B cell (primary cell): ENCODE measurements around the gene LDLRAD3.

Experiments used
- EZH2 ChIP-seq: IDR thresholded peaks from 2 replicates; pipeline ENCODE4 v1.6.1; 2012; ENCODE audit warnings: borderline replicate concordance, low read depth, mild to moderate bottlenecking, moderate library complexity, low read length; ENCODE audit not compliant: insufficient read depth, poor library complexity, severe bottlenecking
- TF ChIP-seq, protein P1 (sequence below): fragments of 200-600 bp; IDR thresholded peaks from one replicate; pipeline ENCODE4 v1.8.0; 2022; ENCODE audit warnings: antibody characterized with exemption, mild to moderate bottlenecking

DNA sequence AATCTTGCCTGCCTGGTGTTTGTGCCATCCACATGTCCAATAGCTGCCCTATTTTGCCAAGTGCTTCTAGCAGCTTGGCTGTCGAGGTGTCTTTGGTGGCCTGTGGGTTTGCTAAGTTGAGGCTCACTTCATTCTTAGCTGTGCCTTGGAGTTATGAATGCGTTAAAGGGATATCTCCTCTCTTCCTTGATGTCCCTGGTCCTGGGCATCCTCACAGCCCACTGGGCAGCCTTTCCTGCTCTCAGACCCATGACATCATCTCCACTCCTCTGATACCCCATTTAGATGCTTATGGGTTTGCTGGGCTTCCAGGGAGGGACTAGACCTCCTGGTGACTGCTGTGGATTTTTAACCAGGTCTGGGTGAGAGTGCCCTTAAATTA lies 1.3 kb downstream of the LDLRAD3 start:
- no peak for TF ChIP-seq EZH2
- TF ChIP-seq, protein P1, sequence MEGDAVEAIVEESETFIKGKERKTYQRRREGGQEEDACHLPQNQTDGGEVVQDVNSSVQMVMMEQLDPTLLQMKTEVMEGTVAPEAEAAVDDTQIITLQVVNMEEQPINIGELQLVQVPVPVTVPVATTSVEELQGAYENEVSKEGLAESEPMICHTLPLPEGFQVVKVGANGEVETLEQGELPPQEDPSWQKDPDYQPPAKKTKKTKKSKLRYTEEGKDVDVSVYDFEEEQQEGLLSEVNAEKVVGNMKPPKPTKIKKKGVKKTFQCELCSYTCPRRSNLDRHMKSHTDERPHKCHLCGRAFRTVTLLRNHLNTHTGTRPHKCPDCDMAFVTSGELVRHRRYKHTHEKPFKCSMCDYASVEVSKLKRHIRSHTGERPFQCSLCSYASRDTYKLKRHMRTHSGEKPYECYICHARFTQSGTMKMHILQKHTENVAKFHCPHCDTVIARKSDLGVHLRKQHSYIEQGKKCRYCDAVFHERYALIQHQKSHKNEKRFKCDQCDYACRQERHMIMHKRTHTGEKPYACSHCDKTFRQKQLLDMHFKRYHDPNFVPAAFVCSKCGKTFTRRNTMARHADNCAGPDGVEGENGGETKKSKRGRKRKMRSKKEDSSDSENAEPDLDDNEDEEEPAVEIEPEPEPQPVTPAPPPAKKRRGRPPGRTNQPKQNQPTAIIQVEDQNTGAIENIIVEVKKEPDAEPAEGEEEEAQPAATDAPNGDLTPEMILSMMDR, result no peak
